Cardiac fibroblast (primary cell): ENCODE data around the gene PKMYT1.
A peak's percentile ranks its signal among the peaks of the same experiment; 100 is the strongest.

Source experiments
- DNase-seq, 2 donors: peaks; one replicate each; pipeline versions ENCODE4 v3.0.0 to v3.0.0-alpha.2; 2010; ENCODE audit warnings: low read depth in 2 of 2
- H3K4me3 ChIP-seq, 2 donors: replicated peaks in 1 of 2; 1 replicate in 1 of 2; 2 replicates in 1 of 2; pipeline ENCODE4 v1.5.1; 2011; ENCODE audit warnings: low read depth in 2 of 2, low read length in 2 of 2, mild to moderate bottlenecking in 2 of 2, moderate library complexity in 1 of 2
- CTCF ChIP-seq: IDR thresholded peaks from one replicate; pipeline ENCODE4 v1.5.1; 2011; ENCODE audit warnings: low read depth, mild to moderate bottlenecking, low read length, inconsistent platforms

The PKMYT1 gene

DNA sequence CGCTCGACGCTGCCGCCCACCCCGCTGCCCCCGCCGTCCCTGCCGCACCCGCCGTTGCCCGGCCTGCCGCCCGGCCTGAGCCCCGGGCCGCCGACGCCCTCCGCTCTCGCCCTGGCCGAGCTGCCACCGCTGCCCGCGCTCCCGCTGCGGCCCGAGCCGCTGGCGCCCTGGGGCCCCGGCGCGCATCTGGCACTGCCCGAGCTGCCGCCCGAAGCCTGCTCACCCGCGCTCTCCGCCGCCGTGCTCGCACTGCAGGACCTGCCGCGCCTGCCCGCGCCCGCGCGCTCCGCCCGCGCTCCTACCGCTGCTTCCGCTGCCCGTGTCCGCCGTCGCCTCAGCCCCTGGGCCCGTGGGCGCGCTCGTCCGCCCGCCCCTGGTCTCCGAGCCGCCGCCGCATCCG, 24.1 kb upstream of the PKMYT1 start:
- no peak for TF ChIP-seq CTCF
- no peak for DNase-seq
- no peak overlapping the region for H3K4me3 ChIP-seq

DNA sequence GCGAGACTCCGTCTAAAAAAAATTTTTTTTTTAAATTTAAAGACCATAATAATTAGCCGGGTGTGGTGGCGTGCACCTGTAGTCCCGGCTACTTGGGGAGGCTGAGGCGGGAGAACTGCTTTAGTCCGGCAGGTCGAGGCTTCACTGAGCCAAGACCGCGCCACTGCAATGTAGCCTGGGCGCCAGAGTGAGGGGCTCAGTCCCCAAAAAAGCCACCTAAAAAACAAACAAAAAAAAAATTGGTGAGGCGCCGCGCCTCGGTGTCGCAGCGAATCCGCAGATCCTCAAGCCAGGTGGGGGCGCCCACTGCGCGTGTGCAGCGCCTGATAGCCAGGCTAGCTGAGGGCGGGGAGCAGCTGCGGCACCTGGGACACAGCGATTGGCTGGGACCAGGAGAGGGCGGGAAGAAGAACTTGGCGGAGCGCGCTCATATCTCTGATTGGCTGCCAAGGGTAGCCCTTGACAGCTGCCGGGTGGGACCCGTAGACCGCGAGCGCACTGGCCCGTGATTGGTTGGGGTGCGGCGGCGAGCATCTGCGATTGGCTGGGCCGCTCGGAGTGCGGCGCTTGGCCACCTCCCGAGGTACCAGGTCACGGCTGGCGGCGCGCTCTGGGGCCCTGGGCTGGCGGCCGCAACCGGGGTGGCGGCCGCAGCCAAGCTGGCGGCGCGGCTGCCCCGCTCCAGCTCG, 23.5 kb upstream of the PKMYT1 start:
- no peak overlapping the region for H3K4me3 ChIP-seq
- TF ChIP-seq CTCF: peak; percentile 28
- peak; percentile 99 for DNase-seq

- DNase-seq: no peak
- TF ChIP-seq CTCF: no peak
- H3K4me3 ChIP-seq: no peak overlapping the region
These were observed 21.1 kb upstream of the PKMYT1 start for GRCh38 chr16:3001316-3001715.

DNA sequence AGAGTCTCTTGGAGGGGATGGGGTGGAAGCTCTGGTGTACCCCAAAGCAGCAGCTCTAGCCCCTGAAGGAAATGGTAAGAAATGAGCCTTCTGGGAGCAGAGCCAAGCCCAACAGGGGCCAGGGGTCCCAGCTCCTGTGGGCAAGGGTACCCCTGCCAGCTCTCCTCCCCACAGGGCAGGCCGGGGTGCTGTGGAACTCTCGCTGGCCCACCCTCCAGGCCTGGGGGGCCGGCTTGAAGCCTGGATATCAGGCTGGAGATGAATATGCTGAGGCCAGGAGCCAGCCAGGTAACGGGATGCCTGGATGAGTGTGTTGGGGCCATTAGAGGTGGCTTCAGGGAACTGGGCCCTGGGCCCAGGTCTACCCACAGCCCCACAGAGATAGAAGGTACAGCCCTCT, 20.3 kb upstream of the PKMYT1 start:
- no peak overlapping the region for H3K4me3 ChIP-seq
- no peak for DNase-seq
- TF ChIP-seq CTCF: no peak

GRCh38 chr16:2999929-3000328, 19.7 kb upstream of the PKMYT1 start:
- H3K4me3 ChIP-seq: no peak overlapping the region
- no peak for DNase-seq
- no peak for TF ChIP-seq CTCF

- no peak for DNase-seq
- no peak overlapping the region for H3K4me3 ChIP-seq
- TF ChIP-seq CTCF: no peak
These were observed 16.1 kb upstream of the PKMYT1 start for GRCh38 chr16:2996298-2996697.
